Thyroid gland (tissue), 4 donors: ENCODE data around the gene RRAGD. TPM values are rescaled to one million over a fixed set of nuclear protein-coding genes. Genes with fewer than 3 reads are reported as not detected.

Experiments
- DNase-seq, 2 donors: peaks; one replicate each; pipeline ENCODE4 v3.0.0-alpha.2; 2019
- H3K27ac ChIP-seq, 3 donors: fragments of 200-600 bp; sonication (generic); 1 replicate in 2 of 3; 2 replicates in 1 of 3; pipeline ENCODE4 v1.5.1; 2016 to 2019; ENCODE audit warnings: mild to moderate bottlenecking in 1 of 3, moderate library complexity in 1 of 3
- H3K27me3 ChIP-seq: fragments of 200-600 bp; sonication (generic); one replicate; pipeline ENCODE4 v1.5.1; 2019
- H3K36me3 ChIP-seq, 2 donors: fragments of 200-600 bp; sonication (generic); one replicate each; pipeline ENCODE4 v1.5.1; 2016 to 2019
- H3K4me1 ChIP-seq, 2 donors: fragments of 200-600 bp; sonication (generic); one replicate each; pipeline ENCODE4 v1.5.1; 2017 to 2019
- H3K4me3 ChIP-seq, 3 donors: fragments of 200-600 bp; sonication (generic); replicated peaks in 1 of 3; 1 replicate in 2 of 3; 2 replicates in 1 of 3; pipeline ENCODE4 v1.5.1; 2016; ENCODE audit warnings: mild to moderate bottlenecking in 1 of 3
- H3K9me3 ChIP-seq: fragments of 200-600 bp; sonication (generic); one replicate; pipeline ENCODE4 v1.5.1; 2017
- POLR2A ChIP-seq, 2 donors: fragments of 450-650 bp; IDR thresholded peaks; one replicate each; pipeline ENCODE4 v1.6.1; 2017; ENCODE audit warnings: antibody characterized with exemption in 2 of 2, mild to moderate bottlenecking in 2 of 2, moderate library complexity in 1 of 2
- WGBS, 2 donors: methylation state at CpG; one replicate each; pipeline ENCODE4 v1.1.5; 2017; 5-methylcytosine and 5-hydroxymethylcytosine counted together
- intact Hi-C: fragments of 100-400 bp; cut with DNase I; formaldehyde crosslinking; loops from one replicate; pipeline ENCODE4 v1.15.1; 2023
- total RNA-seq, 4 donors: library from RNA; depleted of rRNA; stranded (reverse); fragments of >200 nt; gene quantifications; one replicate each; pipeline ENCODE4 v1.2.3, GENCODE V29; 2016
- TF ChIP-seq, protein P1 (sequence below), 6 experiments: fragments of 200-600 bp in 3 of 6; fragments of 450-650 bp in 3 of 6; sonication (generic) in 3 of 6; IDR thresholded peaks; one replicate each; pipeline ENCODE4 v1.5.1; 2016 to 2019; ENCODE audit warnings: antibody characterized with exemption in 6 of 6, mild to moderate bottlenecking in 2 of 6, inconsistent platforms in 1 of 6, moderate library complexity in 1 of 6

Gene RRAGD
- total RNA-seq, 4 donors from 2014 or later, result 49.8 to 73.0 (median 62.2) TPM

DNA sequence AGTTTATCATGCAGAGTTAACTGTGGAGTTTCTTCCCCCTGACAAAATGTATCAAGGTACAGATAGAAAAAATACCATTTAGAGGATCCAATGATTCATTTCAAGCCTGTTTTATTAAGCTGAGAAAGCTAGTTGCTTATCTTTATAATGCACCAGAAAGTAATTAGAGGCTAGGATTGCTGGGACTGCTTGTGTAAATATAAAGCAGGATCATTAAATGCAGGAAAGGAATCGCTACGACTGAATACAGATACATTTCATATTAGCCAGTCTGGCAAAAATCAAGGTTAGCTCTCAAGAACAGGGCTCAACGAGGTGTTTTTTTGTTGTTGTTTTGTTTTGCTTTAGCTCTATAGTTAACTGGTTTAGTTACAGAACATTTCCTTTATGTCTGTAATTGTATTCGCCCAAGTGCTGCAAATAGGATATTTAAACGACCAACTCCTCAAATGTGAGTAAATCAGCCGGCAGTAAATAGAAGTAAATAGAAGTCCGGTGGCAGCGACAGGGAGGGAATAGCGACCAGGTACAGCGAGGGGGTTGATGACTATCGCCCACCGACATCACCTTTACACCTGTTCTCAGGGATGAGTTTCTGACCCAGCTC, 60.3 kb downstream of the RRAGD start:
- WGBS, 2 donors, result 1 to 2% methylated on average over 12 of the region's 12 CpGs
- peak overlapping the region; percentile 68 to 93 (median 76) for H3K4me3 ChIP-seq
- no peaks in the 10 kb centered on the region for H3K9me3 ChIP-seq
- no peaks in the 10 kb centered on the region for H3K36me3 ChIP-seq
- H3K27me3 ChIP-seq, result no peaks in the 10 kb centered on the region
- TF ChIP-seq, protein P1, sequence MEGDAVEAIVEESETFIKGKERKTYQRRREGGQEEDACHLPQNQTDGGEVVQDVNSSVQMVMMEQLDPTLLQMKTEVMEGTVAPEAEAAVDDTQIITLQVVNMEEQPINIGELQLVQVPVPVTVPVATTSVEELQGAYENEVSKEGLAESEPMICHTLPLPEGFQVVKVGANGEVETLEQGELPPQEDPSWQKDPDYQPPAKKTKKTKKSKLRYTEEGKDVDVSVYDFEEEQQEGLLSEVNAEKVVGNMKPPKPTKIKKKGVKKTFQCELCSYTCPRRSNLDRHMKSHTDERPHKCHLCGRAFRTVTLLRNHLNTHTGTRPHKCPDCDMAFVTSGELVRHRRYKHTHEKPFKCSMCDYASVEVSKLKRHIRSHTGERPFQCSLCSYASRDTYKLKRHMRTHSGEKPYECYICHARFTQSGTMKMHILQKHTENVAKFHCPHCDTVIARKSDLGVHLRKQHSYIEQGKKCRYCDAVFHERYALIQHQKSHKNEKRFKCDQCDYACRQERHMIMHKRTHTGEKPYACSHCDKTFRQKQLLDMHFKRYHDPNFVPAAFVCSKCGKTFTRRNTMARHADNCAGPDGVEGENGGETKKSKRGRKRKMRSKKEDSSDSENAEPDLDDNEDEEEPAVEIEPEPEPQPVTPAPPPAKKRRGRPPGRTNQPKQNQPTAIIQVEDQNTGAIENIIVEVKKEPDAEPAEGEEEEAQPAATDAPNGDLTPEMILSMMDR (IDR thresholded peaks at IDR 0.05), result no peak
- no peak for TF ChIP-seq POLR2A (IDR thresholded peaks at IDR 0.05)
- peaks cover 16 to 44% of the 10 kb centered on the region in 2 donors for H3K4me1 ChIP-seq
- intact Hi-C loops, result no loop called here
- H3K27ac ChIP-seq, result peak overlapping the region; percentile 98 to 99 (median 98)
- DNase-seq, result no peak

DNA sequence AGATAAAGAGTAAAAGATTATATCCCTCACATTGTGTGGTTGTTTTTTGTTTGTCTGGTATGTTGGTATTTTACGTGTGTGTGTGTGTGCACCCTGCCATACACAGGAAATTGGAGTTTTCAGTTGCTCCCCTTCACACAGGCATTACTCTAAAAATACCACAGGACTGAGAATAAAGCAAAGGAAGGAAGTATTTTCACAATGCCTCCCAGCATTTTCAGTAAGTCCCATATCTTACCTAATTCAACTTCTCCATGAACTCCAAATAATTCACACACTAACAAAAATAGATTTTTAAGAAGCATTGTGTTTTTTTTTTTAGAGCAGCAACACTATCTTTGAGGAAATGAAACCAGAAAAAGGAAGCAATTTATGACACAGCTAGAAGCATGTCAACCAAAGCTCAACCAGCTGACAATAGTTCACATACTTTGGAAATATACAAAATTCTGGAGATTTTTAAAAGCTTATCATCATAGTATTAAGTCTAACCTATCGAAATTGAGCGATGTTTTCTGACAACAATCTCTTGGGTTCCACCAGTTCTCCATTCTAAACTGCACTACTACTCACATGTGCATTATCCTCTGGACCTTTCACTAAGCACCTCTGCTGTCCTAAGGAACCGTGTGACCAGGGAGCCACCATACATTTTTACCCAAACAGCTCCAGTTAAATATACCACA, 61.6 kb downstream of the RRAGD start:
- Histone ChIP-seq H3K27me3 (no peaks in the 10 kb centered on the region), H3K36me3 (no peaks in the 10 kb centered on the region), H3K9me3 (no peaks in the 10 kb centered on the region), H3K4me1 (peaks cover 16 to 44% of the 10 kb centered on the region in 2 donors), H3K4me3 (no peak overlapping the region), H3K27ac (peak overlapping the region; percentile 7 to 99 (median 10))
- no peak for DNase-seq
- WGBS, 2 donors, result 60 to 69% methylated on average over 4 of the region's 4 CpGs
- TF ChIP-seq, protein P1 (IDR thresholded peaks at IDR 0.05), result no peak
- no peak for TF ChIP-seq POLR2A (IDR thresholded peaks at IDR 0.05)
- intact Hi-C loops, result no loop called here

DNA sequence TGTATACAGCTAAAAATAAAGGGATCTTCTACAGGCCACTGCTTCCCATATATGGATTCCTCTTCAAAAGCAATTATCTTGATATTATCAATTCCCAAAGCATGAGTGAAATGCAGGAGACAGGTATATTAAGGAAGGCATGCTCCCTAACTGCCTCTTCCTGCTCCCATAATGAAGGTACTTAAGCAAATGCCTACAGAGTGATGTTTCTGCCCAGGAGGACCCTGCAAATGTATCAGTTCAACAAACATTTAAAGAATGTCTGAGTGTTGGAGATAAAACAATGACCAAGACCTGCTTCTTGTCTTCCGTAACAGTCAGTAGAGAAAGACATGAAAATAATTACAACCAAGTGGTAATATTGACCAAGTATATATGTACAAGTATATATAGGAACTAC, 63.7 kb downstream of the RRAGD start:
- Histone ChIP-seq H3K4me3 (no peak overlapping the region), H3K4me1 (peaks cover 16 to 44% of the 10 kb centered on the region in 2 donors), H3K9me3 (no peaks in the 10 kb centered on the region), H3K27me3 (no peaks in the 10 kb centered on the region), H3K27ac (peak overlapping the region in 1 of 3 donors; percentile 8), H3K36me3 (no peaks in the 10 kb centered on the region)
- intact Hi-C loops, result no loop called here
- TF ChIP-seq, protein P1 (IDR thresholded peaks at IDR 0.05), result no peak
- TF ChIP-seq POLR2A (IDR thresholded peaks at IDR 0.05), result no peak
- WGBS, 2 donors, result 93% methylated on average over 1 of the region's 1 CpG
- no peak for DNase-seq

- H3K4me3 ChIP-seq, result no peak overlapping the region
- intact Hi-C loops, result no loop called here
- DNase-seq, result peak; percentile 38 to 49
- H3K36me3 ChIP-seq, result no peaks in the 10 kb centered on the region
- H3K4me1 ChIP-seq, result peaks cover 16 to 44% of the 10 kb centered on the region in 2 donors
- H3K9me3 ChIP-seq, result no peaks in the 10 kb centered on the region
- H3K27me3 ChIP-seq, result no peaks in the 10 kb centered on the region
- peak overlapping the region in 1 of 3 donors; percentile 8 for H3K27ac ChIP-seq
- TF ChIP-seq, protein P1 (IDR thresholded peaks at IDR 0.05), result no peak
- TF ChIP-seq POLR2A (IDR thresholded peaks at IDR 0.05), result no peak
- WGBS, 2 donors, result 21 to 63% methylated on average over 2 of the region's 2 CpGs
Measured at GRCh38 chr6:89347825-89348224, 64.2 kb downstream of the RRAGD start.

DNA sequence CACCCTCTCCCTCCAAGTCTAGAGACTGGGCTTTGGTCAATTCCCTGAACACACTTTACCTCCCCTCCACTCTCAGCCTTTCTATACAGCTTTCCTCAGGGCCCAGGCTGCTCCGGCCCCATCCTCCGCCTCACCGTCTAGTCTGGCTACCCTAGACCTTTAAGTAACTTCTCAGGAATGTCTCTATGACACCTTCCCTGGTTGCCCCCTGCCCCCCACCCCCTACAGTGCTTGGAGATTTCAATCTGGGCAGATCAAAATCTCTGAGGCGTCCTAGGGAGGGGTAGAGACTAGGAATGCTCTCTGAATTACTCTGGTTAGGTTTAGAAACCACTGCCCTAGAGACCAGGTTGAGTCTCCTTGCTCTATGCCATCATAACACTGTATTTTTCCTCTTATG, 65.6 kb downstream of the RRAGD start:
- Histone ChIP-seq H3K4me3 (no peak overlapping the region), H3K36me3 (peaks cover 3 to 5% of the 10 kb centered on the region in 2 donors), H3K27ac (no peak overlapping the region), H3K9me3 (no peaks in the 10 kb centered on the region), H3K4me1 (peaks cover 14 to 42% of the 10 kb centered on the region in 2 donors), H3K27me3 (no peaks in the 10 kb centered on the region)
- intact Hi-C loops, result no loop called here
- WGBS, 2 donors, result 84 to 85% methylated on average over 4 of the region's 4 CpGs
- TF ChIP-seq POLR2A (IDR thresholded peaks at IDR 0.05), result no peak
- TF ChIP-seq, protein P1 (IDR thresholded peaks at IDR 0.05), result no peak
- no peak for DNase-seq
